HUDEP-2 (cell line): ENCODE measurements around the gene THNSL1.
"Not testable (repeated sequence)": the region's sequence is repeated elsewhere in the genome, so short reads cannot be mapped to it uniquely, and the experiment has no call there.

Experiments
- DNase-seq, 76 experiments: peaks; one replicate each; lab custom pipeline; 2025; ENCODE audit not compliant: unreplicated experiment in 76 of 76; lab: John Stamatoyannopoulos, UW

THNSL1 gene

GRCh38 chr10:25016376-25017153 lies at the start of gene THNSL1:
THNSL1 (plus strand) TSS chr10:25016612; CDS start chr10:25023224, 6,612 bp downstream.
- DNase-seq = peak; percentile 46 to 99 (median 97)

GRCh38 chr10:24966962-24967481 lies 49.4 kb upstream of the THNSL1 start:
- DNase-seq = no peak

DNA sequence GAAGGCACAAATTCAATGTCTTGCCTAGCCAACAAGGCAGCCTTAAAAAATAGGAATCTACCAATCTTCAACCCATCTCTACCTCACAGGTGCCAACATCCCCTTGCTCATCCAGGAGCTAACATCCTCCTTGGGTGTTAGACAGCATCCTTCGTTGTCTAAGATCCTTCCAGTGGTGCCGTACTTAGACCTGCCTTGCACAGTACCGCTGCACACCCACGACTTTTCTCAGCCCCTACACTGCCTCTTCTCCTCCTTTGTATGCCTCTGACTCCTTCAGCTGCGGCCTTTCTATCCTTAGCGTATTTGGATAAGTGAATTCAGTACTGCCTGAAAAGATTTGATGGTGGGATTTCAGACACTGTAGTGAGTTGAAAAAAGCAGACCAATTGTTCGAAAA lies 48.1 kb upstream of the THNSL1 start:
- DNase-seq = no peak

GRCh38 chr10:24968951-24969350 lies 47.5 kb upstream of the THNSL1 start:
- not testable (repeated sequence) for DNase-seq

DNA sequence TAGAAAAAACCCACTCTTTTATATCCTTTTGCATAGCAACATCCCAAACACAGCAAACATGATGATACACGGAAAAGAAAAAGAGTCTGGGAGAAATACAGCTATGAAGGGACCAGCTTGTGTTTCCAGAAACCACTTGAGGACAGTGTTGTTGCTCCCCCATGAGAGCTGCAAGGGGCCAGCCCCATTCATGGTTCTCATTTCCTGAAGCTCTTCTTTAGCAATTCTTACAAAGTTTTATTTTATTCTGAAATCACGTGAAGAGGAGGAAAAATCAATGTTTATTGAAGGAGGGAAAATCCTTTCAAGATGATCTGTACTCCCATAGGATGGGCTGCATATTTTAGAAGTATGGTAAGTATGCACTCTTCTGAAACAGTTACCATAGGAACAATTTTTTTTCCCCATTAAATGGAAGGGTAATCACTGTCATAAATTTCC lies 46.6 kb upstream of the THNSL1 start:
- no peak for DNase-seq

DNA sequence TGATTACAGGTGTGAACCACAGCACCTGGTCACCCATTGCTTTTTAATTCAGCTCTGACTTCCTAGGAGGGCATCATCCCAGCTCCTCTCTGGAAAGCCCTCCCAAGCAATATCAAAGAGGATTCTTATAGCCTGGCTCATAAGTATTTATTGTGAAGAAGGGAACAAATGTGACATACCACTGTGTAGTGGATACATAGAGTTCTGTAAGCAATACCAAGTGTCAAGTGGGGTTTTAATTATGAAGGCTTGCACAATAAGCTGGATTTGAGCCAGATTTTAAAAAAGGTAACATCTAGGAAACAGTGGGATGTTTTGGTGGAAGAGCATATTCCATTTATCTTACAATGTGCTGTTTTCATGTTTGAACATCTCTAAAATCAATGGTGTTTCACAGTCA lies 45.0 kb upstream of the THNSL1 start:
- DNase-seq = no peak

GRCh38 chr10:24973163-24973562 lies 43.2 kb upstream of the THNSL1 start:
- DNase-seq = no peak

DNA sequence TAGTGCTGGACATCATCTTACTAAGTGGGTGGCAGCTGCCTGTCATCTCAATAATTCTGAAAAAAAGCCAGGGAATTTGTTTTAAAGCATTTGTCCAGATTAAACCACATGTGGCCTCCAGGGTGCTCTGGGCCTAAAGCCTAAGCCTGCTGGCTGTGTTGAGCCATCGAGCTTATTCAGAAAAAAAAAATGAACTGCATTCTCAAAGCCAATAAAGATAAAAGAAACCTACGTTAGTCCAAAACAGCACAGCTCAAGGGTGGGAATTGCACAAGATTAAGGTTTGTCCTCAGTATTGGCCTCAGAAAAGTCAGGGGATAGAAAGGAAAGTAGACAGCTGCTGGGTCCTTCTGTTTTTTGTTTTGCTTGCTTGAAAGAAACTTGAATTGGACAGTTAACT lies 41.4 kb upstream of the THNSL1 start:
- DNase-seq = no peak

DNA sequence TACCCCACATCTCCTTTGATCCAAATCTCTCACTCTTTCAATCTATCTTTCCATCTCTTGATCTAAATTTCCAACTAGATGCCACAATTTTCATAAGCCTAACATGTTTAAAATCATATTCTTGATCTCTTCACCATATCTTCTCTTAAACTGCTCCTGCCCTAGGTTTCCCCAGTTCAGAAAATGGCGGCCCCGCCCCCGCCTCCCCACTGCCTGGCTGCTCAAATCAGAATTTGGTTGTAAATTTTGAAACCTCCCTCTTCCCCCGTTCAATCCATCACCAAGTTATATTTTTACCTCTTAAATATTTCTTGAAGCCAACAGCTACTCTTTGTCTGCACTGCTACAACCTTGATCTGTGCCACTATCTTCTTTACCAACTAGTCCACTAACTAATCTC lies 36.7 kb upstream of the THNSL1 start:
- DNase-seq = no peak

DNA sequence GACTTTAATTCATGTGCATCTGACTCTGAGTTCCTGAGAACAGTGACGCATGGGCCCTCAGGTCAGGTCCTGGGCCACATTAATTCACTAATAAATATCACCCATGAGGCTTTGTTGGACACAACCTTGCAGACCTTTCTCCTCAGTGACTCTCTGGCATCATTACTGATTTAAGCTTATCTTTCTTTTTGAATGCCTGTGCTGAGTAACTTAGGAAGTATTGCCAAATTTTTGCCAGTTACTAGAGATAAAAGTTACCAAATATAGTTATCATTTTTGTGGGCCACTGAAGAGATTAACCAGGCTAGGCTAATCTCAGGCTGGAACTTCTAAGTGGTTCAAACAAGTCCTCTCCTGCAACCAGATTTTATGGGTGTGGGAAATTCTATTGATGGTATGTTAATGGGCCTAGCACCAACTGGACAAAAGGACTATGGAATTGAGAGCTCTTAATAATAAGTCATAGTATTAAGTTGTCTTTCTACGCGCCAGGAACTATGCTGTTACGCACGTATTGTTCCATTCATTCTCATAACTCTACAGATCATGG lies 35.2 kb upstream of the THNSL1 start:
- no peak for DNase-seq

DNA sequence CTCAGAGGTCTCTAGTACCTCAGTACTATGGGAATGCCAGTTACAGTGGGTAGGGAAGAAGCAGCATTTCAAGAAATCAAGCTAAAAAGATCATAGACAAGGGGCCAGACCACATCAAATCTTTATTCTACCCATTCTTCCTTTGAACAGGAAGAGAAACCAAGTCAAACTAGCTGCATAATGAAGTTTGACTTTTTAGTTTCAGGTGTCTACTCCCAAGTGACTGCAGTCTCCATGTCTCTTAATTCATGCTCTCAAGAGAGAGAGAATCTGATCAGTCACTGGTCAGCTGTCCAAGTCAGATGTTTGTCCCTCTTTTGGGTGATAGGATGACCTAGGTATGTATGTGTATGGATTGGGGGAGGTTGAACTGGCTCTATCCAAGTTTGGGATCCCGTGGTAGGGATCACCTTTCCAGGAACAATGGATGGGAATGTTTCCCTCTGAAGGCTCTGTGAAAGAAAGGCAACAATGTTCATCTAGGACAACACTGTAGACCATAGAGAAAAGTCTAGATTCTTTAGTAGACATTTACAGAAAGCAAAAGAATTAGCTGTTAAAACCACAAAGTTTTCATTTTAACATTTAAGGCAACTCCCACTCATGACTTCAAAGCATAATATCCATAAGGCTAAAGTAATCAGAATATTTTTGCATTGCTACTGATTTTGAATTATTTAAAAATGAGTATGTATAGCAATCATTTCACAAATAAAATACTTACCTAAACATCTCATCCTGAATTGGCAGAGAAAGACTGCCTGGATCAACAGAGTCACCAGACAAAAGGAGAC lies 33.9 kb upstream of the THNSL1 start:
- no peak for DNase-seq

DNA sequence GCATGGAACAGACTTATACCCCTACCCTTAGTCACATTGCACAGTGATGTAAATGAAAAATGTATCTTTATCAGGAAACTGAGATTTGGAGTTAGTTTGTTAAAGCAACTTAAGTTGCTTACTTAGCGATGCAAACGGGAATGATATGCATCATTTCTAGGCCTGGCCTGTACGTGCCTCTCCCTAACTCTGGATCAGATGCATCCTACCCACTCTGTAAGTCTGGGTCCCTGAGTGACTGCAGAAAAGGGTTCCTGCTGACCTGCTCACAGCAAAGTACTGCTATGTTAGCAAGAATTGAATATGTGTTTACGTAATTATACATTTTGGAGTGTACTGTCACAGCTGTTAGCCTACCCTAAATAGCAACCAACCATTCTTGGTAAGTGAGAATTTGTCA lies 33.3 kb upstream of the THNSL1 start:
- no peak for DNase-seq

DNA sequence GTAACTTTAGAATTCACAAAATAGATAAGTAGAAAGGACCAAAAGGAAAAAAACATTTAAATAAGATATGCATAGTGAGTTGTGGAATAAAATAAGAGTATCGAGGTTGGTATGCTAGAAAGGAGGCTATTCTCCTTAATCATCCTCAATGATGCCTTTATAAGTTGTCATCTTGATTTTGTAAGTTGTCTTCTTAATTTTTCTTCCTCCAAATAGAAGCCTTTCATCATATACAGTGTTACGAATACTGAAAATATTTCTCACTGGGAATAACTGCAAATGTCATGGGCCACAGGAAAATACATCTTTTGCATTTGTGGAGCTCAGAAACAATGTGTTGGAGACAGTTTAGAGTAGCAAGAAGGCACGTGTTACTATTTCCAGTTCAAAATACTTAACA lies 32.5 kb upstream of the THNSL1 start:
- no peak for DNase-seq

DNA sequence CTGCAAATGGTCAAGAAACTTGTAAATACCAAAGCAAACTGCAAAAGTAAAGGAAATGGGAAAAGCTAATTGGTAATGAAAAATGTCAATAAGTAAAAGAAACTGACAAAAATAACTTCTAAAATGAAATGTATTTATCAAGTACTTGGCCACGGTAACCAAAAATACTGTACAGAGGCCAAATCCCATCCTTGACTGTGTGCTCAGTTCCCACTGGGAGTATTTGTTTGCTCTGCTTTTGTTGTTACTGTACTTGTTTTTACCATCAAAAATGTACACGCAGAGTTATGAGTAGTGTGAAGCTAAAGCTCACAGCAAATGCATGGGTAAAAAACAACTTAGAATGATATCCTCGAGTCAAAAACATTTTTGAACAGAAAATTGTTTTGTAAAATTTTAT lies 31.5 kb upstream of the THNSL1 start:
- DNase-seq = no peak

GRCh38 chr10:24988831-24989640 lies 27.4 kb upstream of the THNSL1 start:
- peak in 5 of 76 experiments; percentile 1 to 13 (median 4) for DNase-seq

DNA sequence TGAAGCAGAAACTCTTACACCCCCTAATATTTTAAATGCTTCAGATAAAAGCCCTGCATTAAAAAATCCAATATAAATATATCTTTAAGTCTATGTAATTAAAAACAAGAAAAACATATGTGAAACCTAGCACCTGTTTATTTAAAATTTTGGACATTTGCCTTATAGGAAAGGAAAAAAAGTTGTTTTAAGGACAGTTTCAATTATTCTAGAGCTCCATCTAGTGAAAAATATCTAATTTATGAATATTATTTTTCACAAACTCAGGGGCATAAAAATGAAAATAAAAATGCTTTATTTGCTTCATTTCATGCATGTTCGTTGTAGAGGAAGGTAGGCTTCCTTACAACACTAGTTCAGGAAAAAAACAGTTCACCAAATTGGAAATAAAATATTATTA lies 26.5 kb upstream of the THNSL1 start:
- no peak for DNase-seq

DNA sequence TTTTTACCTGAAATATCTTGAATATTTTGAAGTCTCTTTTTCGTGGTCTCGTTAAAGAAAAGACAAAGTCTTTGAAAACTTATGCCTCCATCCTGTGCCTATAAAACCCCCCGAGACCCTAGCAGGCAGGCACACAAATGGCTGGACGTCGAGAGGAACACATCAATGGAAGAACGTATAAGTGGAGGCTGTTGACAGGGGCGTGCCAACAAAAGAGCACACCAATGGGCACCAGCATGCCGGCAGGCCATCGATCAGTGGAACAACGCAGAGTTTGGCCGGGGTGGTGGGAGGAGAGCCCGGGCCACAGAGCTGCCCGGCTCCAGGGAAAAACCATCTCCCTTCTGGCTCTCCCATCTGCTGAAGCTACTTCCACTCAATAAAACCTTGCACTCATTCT lies 25.1 kb upstream of the THNSL1 start:
- DNase-seq = no peak

GRCh38 chr10:24992512-24993133 lies 23.8 kb upstream of the THNSL1 start:
- no peak for DNase-seq

GRCh38 chr10:24993237-24993958 lies 23.0 kb upstream of the THNSL1 start:
- no peak for DNase-seq

DNA sequence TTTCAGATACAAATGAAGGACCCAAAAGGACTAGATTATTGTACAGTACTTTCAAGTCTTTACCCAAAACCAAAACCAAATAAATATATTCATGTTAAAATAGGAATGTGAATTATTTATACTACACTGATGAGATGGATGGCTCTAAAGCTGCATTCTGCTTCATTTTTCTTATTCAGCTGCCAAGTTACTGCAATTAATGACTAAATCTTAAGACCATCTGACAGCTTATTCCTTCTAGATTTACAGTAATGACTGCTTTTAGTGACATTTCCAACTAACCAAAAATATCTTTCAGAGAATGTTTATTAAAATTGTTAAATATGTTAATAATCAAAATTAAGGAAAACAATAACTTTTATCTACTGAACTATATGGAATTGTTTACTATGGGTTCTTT lies 21.3 kb upstream of the THNSL1 start:
- no peak for DNase-seq
